ENCODE data around the gene DENND5A. TPM values are rescaled to one million over a fixed set of nuclear protein-coding genes. Genes with fewer than 3 reads are reported as not detected.

The DENND5A gene
- total and polyA plus RNA-seq, 9 of the 15 experiments (the other 6 are each of a cell fraction or from before 2014, with no cell fraction given), result 11.7 to 130 (median 46.3) TPM

- TF ChIP-seq ZNF592 (IDR thresholded peaks at IDR 0.05) (no peak), SFPQ (IDR thresholded peaks at IDR 0.05; ENCODE audit: low read depth, low read length) (no peak), ZNF197 (CRISPR knock-in tag; IDR thresholded peaks at IDR 0.05; ENCODE audit: low read depth) (no peak), SRSF9 (IDR thresholded peaks at IDR 0.05; ENCODE audit: borderline replicate concordance, low read depth, low read length) (no peak), NKRF (IDR thresholded peaks at IDR 0.05; ENCODE audit: borderline replicate concordance) (no peak), ZNF444 (CRISPR knock-in tag; IDR thresholded peaks at IDR 0.05) (no peak), THRAP3 (IDR thresholded peaks at IDR 0.05; ENCODE audit: borderline replicate concordance) (no peak), MCM7 (IDR thresholded peaks at IDR 0.05) (no peak), REST (IDR thresholded peaks at IDR 0.05; ENCODE audit: borderline replicate concordance) (no peak), REST (CRISPR knock-in tag; IDR thresholded peaks at IDR 0.05; ENCODE audit: low read depth) (no peak)
Measured at GRCh38 chr11:9280655-9281301, 15.6 kb upstream of the DENND5A start (continued).
